ENCODE data around the gene SCUBE1.

DNA sequence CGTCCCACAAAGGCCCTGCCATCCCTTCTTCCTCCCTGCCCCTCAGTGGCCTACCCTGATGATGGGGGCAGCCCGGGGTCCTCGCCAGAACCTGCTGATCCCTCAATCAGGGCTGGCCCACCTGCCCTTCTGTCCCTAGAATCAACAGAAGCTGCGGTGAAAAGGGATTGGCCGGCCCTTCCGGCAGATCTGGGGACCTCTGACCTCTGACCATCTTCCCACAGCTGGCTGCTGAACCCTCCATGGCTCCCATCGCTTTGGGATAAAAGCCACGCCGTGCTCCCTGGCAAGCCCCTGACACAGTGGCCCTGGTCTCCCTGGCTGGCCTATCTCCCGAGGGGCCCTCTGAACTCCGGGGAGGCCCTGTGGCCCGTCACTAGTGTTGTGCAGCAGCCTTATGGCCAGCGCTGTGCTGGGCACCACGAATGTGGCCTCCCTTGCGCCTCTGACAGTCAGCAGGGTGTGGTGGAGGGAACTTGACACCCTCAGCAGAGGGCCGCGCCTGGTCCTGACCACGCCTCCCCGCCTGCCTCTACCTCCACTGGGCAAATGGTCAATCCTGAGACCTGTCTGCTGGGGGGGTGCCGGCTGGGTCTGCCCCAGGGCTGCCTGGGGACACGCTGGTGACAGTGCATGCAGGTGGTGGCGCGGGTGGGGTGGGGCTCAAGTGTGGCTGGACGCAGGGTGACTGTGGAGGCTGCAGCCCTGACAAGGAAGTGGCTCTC, 98.2 kb downstream of the SCUBE1 start:
- no peak for TF ChIP-seq POLR2AphosphoS5 (IDR thresholded peaks at IDR 0.05; ENCODE audit: low read depth, low read length)
- TF ChIP-seq, protein P1, sequence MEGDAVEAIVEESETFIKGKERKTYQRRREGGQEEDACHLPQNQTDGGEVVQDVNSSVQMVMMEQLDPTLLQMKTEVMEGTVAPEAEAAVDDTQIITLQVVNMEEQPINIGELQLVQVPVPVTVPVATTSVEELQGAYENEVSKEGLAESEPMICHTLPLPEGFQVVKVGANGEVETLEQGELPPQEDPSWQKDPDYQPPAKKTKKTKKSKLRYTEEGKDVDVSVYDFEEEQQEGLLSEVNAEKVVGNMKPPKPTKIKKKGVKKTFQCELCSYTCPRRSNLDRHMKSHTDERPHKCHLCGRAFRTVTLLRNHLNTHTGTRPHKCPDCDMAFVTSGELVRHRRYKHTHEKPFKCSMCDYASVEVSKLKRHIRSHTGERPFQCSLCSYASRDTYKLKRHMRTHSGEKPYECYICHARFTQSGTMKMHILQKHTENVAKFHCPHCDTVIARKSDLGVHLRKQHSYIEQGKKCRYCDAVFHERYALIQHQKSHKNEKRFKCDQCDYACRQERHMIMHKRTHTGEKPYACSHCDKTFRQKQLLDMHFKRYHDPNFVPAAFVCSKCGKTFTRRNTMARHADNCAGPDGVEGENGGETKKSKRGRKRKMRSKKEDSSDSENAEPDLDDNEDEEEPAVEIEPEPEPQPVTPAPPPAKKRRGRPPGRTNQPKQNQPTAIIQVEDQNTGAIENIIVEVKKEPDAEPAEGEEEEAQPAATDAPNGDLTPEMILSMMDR (IDR thresholded peaks at IDR 0.05): no peak
- TF ChIP-seq, protein P2, sequence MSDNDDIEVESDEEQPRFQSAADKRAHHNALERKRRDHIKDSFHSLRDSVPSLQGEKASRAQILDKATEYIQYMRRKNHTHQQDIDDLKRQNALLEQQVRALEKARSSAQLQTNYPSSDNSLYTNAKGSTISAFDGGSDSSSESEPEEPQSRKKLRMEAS (IDR thresholded peaks at IDR 0.05; ENCODE audit: low read depth): no peak
- TF ChIP-seq TAF1 (IDR thresholded peaks at IDR 0.05; ENCODE audit: borderline replicate concordance, low read depth, low read length): no peak
- TF ChIP-seq RFX5 (IDR thresholded peaks at IDR 0.05; ENCODE audit: low read length): no peak

Measured in SK-N-SH (cell line).